ENCODE data around the gene SPATS2L. TPM values are rescaled to one million over a fixed set of nuclear protein-coding genes. Genes with fewer than 3 reads are reported as not detected.

SPATS2L gene
- total and polyA plus RNA-seq, 2 of the 13 experiments (the other 11 are each of a cell fraction or from before 2014, with no cell fraction given), result 154 to 212 TPM

- TF ChIP-seq ASH2L (IDR thresholded peaks at IDR 0.05; ENCODE audit: insufficient read length, low read depth, low read length), result no peak
- no peak for TF ChIP-seq REST (IDR thresholded peaks at IDR 0.05; ENCODE audit: borderline replicate concordance in 1 of 2, low read depth in 1 of 2, low read length in 2 of 2)
- no peak for TF ChIP-seq MXI1 (IDR thresholded peaks at IDR 0.05; ENCODE audit: borderline replicate concordance, low read depth, low read length)
- no peak for TF ChIP-seq ZNF251 (CRISPR knock-in tag; IDR thresholded peaks at IDR 0.05)
- no peak for TF ChIP-seq DNMT1 (CRISPR knock-in tag; IDR thresholded peaks at IDR 0.05)
- peak; percentile 90 for TF ChIP-seq ATF7 (IDR thresholded peaks at IDR 0.05)
- no peak; the same call in 1 of the 2 replicates for TF ChIP-seq ATF7 (CRISPR knock-in tag; IDR thresholded peaks at IDR 0.05)
- TF ChIP-seq ATAD3A (CRISPR knock-in tag; IDR thresholded peaks at IDR 0.05), result no peak
- no peak for TF ChIP-seq EZH2 (conservative IDR thresholded peaks at IDR 0.05; ENCODE audit: low read depth, low read length)
- no peak for TF ChIP-seq ZNF207 (IDR thresholded peaks at IDR 0.05; ENCODE audit: borderline replicate concordance)
- TF ChIP-seq SIN3A (IDR thresholded peaks at IDR 0.05; ENCODE audit: borderline replicate concordance, low read depth, low read length), result no peak
- no peak for TF ChIP-seq PHB2 (IDR thresholded peaks at IDR 0.05; ENCODE audit: partially characterized antibody)
- TF ChIP-seq HMG20A (CRISPR knock-in tag; IDR thresholded peaks at IDR 0.05; ENCODE audit: borderline replicate concordance), result peak; percentile 87
- no peak for TF ChIP-seq HOXD1 (CRISPR knock-in tag; IDR thresholded peaks at IDR 0.05)
- no peak; the same call in 1 of the 2 replicates for TF ChIP-seq EHMT2 (IDR thresholded peaks at IDR 0.05; ENCODE audit: borderline replicate concordance, low read depth, low read length)
- TF ChIP-seq RORA (CRISPR knock-in tag; IDR thresholded peaks at IDR 0.05), result no peak
- no peak for TF ChIP-seq CCDC6 (CRISPR knock-in tag; IDR thresholded peaks at IDR 0.05)
- no peak for TF ChIP-seq ZNF883 (CRISPR knock-in tag; IDR thresholded peaks at IDR 0.05; ENCODE audit: not compliant biosample characterization)
- no peak for TF ChIP-seq SOX6 (IDR thresholded peaks at IDR 0.05)
- TF ChIP-seq SOX6 (CRISPR knock-in tag; IDR thresholded peaks at IDR 0.05), result peak; percentile 54; the same call in 1 of the 2 replicates
- no peak for TF ChIP-seq ZNF781 (CRISPR knock-in tag; IDR thresholded peaks at IDR 0.05; ENCODE audit: borderline replicate concordance, not compliant biosample characterization)
- TF ChIP-seq ZNF530 (CRISPR knock-in tag; IDR thresholded peaks at IDR 0.05; ENCODE audit: low read depth), result no peak
- TF ChIP-seq ERF (CRISPR knock-in tag; IDR thresholded peaks at IDR 0.05), result no peak; the same call in 1 of the 2 replicates
- TF ChIP-seq ZFP82 (CRISPR knock-in tag; IDR thresholded peaks at IDR 0.05; ENCODE audit: borderline replicate concordance), result no peak
- TF ChIP-seq HIC2 (CRISPR knock-in tag; IDR thresholded peaks at IDR 0.05; ENCODE audit: low read depth), result no peak
- TF ChIP-seq ESRRA (CRISPR knock-in tag; IDR thresholded peaks at IDR 0.05; ENCODE audit: low read depth), result no peak
- peak; percentile 14; the same call in 1 of the 2 replicates for TF ChIP-seq ZNF24 (IDR thresholded peaks at IDR 0.05)
Measured at GRCh38 chr2:200319548-200320337, 13.2 kb downstream of the SPATS2L start (continued).
